H1 (cell line): ENCODE data around the gene KLC4.

ENCODE experiments used
- EZH2 ChIP-seq: fragments of 200-600 bp; sonication (generic); IDR thresholded peaks from 2 replicates; pipeline ENCODE4 v1.7.1; 2012; ENCODE audit warnings: low read depth, mild to moderate bottlenecking, moderate library complexity, low read length, inconsistent platforms; ENCODE audit not compliant: severe bottlenecking
- JUND ChIP-seq: IDR thresholded peaks from 2 replicates; pipeline ENCODE4 v1.6.1; 2011; ENCODE audit warnings: mild to moderate bottlenecking, improper control_type of control experiment, low read length
- MAFK ChIP-seq: IDR thresholded peaks from 2 replicates; pipeline ENCODE4 v1.6.1; 2012; ENCODE audit warnings: low read depth, mild to moderate bottlenecking, improper control_type of control experiment, low read length
- POLR2A ChIP-seq, 2 experiments: IDR thresholded peaks; 1 replicate in 1 of 2; 2 replicates in 1 of 2; pipeline ENCODE4 v1.6.1; 2011; ENCODE audit warnings: low read depth in 2 of 2, low read length in 2 of 2, mild to moderate bottlenecking in 2 of 2; ENCODE audit errors: control extremely low read depth in 1 of 2
- POLR2AphosphoS5 ChIP-seq: IDR thresholded peaks from 2 replicates; pipeline ENCODE4 v1.6.1; 2011; ENCODE audit warnings: low read depth, low read length
- RFX5 ChIP-seq: IDR thresholded peaks from 2 replicates; pipeline ENCODE4 v1.6.1; 2011; ENCODE audit warnings: low read depth, low read length, improper control_type of control experiment, borderline replicate concordance
- RXRA ChIP-seq: IDR thresholded peaks from 2 replicates; pipeline ENCODE4 v1.6.1; 2011; ENCODE audit warnings: low read depth, mild to moderate bottlenecking, low read length, moderate library complexity; ENCODE audit not compliant: insufficient read depth
- SIRT6 ChIP-seq: IDR thresholded peaks from one replicate; pipeline ENCODE4 v1.7.1; 2012; ENCODE audit warnings: low read length, inconsistent platforms
- TEAD4 ChIP-seq: IDR thresholded peaks from 2 replicates; pipeline ENCODE4 v1.6.1; 2012; ENCODE audit warnings: low read depth, low read length, inconsistent platforms, mixed read lengths
- TF ChIP-seq, protein P1 (sequence below), 3 experiments: IDR thresholded peaks; 1 replicate in 2 of 3; 2 replicates in 1 of 3; pipeline versions ENCODE4 v1.5.1 to v1.6.1; 2011; ENCODE audit warnings: low read length in 3 of 3, mild to moderate bottlenecking in 3 of 3, inconsistent platforms in 2 of 3, low read depth in 1 of 3, moderate library complexity in 1 of 3; ENCODE audit not compliant: insufficient read depth in 1 of 3; ENCODE audit errors: control extremely low read depth in 1 of 3
- TF ChIP-seq, protein P2 (sequence below): fragments of 300-600 bp; sonication (generic); IDR thresholded peaks from 2 replicates; pipeline ENCODE4 v1.7.1; 2012; ENCODE audit warnings: low read length, moderate library complexity, mild to moderate bottlenecking, inconsistent platforms; ENCODE audit not compliant: insufficient replicate concordance

- TF ChIP-seq POLR2A (IDR thresholded peaks at IDR 0.05; ENCODE audit: control extremely low read depth in 1 of 2, low read depth in 2 of 2, low read length in 2 of 2) = no peak; a peak in 1 of 3 replicates
- 0 out of 2 replicates have a peak, but pooled peaks have one; percentile 23 for TF ChIP-seq POLR2AphosphoS5
- TF ChIP-seq, protein P1, sequence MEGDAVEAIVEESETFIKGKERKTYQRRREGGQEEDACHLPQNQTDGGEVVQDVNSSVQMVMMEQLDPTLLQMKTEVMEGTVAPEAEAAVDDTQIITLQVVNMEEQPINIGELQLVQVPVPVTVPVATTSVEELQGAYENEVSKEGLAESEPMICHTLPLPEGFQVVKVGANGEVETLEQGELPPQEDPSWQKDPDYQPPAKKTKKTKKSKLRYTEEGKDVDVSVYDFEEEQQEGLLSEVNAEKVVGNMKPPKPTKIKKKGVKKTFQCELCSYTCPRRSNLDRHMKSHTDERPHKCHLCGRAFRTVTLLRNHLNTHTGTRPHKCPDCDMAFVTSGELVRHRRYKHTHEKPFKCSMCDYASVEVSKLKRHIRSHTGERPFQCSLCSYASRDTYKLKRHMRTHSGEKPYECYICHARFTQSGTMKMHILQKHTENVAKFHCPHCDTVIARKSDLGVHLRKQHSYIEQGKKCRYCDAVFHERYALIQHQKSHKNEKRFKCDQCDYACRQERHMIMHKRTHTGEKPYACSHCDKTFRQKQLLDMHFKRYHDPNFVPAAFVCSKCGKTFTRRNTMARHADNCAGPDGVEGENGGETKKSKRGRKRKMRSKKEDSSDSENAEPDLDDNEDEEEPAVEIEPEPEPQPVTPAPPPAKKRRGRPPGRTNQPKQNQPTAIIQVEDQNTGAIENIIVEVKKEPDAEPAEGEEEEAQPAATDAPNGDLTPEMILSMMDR (IDR thresholded peaks at IDR 0.05; ENCODE audit: control extremely low read depth in 1 of 3, insufficient read depth in 1 of 3, low read depth in 1 of 3, low read length in 3 of 3) = no peak
- TF ChIP-seq, protein P2, sequence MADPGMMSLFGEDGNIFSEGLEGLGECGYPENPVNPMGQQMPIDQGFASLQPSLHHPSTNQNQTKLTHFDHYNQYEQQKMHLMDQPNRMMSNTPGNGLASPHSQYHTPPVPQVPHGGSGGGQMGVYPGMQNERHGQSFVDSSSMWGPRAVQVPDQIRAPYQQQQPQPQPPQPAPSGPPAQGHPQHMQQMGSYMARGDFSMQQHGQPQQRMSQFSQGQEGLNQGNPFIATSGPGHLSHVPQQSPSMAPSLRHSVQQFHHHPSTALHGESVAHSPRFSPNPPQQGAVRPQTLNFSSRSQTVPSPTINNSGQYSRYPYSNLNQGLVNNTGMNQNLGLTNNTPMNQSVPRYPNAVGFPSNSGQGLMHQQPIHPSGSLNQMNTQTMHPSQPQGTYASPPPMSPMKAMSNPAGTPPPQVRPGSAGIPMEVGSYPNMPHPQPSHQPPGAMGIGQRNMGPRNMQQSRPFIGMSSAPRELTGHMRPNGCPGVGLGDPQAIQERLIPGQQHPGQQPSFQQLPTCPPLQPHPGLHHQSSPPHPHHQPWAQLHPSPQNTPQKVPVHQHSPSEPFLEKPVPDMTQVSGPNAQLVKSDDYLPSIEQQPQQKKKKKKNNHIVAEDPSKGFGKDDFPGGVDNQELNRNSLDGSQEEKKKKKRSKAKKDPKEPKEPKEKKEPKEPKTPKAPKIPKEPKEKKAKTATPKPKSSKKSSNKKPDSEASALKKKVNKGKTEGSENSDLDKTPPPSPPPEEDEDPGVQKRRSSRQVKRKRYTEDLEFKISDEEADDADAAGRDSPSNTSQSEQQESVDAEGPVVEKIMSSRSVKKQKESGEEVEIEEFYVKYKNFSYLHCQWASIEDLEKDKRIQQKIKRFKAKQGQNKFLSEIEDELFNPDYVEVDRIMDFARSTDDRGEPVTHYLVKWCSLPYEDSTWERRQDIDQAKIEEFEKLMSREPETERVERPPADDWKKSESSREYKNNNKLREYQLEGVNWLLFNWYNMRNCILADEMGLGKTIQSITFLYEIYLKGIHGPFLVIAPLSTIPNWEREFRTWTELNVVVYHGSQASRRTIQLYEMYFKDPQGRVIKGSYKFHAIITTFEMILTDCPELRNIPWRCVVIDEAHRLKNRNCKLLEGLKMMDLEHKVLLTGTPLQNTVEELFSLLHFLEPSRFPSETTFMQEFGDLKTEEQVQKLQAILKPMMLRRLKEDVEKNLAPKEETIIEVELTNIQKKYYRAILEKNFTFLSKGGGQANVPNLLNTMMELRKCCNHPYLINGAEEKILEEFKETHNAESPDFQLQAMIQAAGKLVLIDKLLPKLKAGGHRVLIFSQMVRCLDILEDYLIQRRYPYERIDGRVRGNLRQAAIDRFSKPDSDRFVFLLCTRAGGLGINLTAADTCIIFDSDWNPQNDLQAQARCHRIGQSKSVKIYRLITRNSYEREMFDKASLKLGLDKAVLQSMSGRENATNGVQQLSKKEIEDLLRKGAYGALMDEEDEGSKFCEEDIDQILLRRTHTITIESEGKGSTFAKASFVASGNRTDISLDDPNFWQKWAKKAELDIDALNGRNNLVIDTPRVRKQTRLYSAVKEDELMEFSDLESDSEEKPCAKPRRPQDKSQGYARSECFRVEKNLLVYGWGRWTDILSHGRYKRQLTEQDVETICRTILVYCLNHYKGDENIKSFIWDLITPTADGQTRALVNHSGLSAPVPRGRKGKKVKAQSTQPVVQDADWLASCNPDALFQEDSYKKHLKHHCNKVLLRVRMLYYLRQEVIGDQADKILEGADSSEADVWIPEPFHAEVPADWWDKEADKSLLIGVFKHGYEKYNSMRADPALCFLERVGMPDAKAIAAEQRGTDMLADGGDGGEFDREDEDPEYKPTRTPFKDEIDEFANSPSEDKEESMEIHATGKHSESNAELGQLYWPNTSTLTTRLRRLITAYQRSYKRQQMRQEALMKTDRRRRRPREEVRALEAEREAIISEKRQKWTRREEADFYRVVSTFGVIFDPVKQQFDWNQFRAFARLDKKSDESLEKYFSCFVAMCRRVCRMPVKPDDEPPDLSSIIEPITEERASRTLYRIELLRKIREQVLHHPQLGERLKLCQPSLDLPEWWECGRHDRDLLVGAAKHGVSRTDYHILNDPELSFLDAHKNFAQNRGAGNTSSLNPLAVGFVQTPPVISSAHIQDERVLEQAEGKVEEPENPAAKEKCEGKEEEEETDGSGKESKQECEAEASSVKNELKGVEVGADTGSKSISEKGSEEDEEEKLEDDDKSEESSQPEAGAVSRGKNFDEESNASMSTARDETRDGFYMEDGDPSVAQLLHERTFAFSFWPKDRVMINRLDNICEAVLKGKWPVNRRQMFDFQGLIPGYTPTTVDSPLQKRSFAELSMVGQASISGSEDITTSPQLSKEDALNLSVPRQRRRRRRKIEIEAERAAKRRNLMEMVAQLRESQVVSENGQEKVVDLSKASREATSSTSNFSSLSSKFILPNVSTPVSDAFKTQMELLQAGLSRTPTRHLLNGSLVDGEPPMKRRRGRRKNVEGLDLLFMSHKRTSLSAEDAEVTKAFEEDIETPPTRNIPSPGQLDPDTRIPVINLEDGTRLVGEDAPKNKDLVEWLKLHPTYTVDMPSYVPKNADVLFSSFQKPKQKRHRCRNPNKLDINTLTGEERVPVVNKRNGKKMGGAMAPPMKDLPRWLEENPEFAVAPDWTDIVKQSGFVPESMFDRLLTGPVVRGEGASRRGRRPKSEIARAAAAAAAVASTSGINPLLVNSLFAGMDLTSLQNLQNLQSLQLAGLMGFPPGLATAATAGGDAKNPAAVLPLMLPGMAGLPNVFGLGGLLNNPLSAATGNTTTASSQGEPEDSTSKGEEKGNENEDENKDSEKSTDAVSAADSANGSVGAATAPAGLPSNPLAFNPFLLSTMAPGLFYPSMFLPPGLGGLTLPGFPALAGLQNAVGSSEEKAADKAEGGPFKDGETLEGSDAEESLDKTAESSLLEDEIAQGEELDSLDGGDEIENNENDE = no peak
- no peak for TF ChIP-seq TEAD4
- no peak for TF ChIP-seq RFX5
- no peak for TF ChIP-seq JUND
- TF ChIP-seq RXRA = no peak
- TF ChIP-seq SIRT6 = no peak
- no peak for TF ChIP-seq MAFK
- TF ChIP-seq EZH2 = no peak
Observed at GRCh38 chr6:43075670-43076463, 16.4 kb downstream of the KLC4 start, which contains the start of gene PTK7.
